IPS-18a (cell line): Measurements from ENCODE around the gene STON2.

Source experiments
- H3K27ac ChIP-seq: one replicate; pipeline ENCODE4 v1.5.1; 2013; ENCODE audit warnings: low read length
- H3K27me3 ChIP-seq: one replicate; pipeline ENCODE4 v1.6.1; 2013; ENCODE audit warnings: mild to moderate bottlenecking, low read length; ENCODE audit not compliant: control insufficient read depth, insufficient read depth
- H3K36me3 ChIP-seq: one replicate; pipeline ENCODE4 v1.6.1; 2013; ENCODE audit warnings: low read depth, low read length; ENCODE audit not compliant: control insufficient read depth
- H3K4me1 ChIP-seq: one replicate; pipeline ENCODE4 v1.6.1; 2013; ENCODE audit warnings: low read depth, low read length; ENCODE audit not compliant: control insufficient read depth
- H3K4me3 ChIP-seq: one replicate; pipeline ENCODE4 v1.5.1; 2013; ENCODE audit warnings: low read length
- H3K9ac ChIP-seq: one replicate; pipeline ENCODE4 v1.6.1; 2013; ENCODE audit warnings: mild to moderate bottlenecking, low read length, moderate library complexity
- H3K9me3 ChIP-seq: one replicate; pipeline ENCODE4 v1.6.1; 2013; ENCODE audit warnings: low read depth, low read length; ENCODE audit not compliant: control insufficient read depth

STON2 gene

DNA sequence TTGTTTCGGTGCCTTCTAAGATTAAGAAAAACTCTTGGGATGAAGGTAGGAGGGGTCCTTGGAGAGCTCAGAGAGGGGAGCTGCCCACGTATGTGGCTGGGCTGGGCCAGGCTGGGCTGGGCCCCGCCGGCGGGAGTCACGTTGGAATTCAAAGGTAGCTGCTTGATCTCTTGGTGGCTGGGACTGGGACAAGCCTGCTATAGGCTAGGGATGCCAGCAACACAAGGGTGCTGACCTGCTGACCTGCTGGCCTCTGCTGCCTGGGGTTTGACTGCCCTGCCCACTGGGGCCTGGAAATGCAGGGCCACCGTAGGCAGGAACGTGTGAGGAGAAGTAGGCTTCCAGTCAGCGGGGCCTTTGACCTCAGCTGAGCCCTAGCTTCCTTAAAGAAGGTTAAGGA lies 126.6 kb downstream of the STON2 start:
- Histone ChIP-seq H3K9me3 (no peaks in the 10 kb centered on the region), H3K4me1 (peaks cover 2% of the 10 kb centered on the region), H3K27me3 (no peaks in the 10 kb centered on the region), H3K4me3 (no peak overlapping the region), H3K9ac (no peak overlapping the region), H3K36me3 (peaks cover 20% of the 10 kb centered on the region), H3K27ac (no peak overlapping the region)

DNA sequence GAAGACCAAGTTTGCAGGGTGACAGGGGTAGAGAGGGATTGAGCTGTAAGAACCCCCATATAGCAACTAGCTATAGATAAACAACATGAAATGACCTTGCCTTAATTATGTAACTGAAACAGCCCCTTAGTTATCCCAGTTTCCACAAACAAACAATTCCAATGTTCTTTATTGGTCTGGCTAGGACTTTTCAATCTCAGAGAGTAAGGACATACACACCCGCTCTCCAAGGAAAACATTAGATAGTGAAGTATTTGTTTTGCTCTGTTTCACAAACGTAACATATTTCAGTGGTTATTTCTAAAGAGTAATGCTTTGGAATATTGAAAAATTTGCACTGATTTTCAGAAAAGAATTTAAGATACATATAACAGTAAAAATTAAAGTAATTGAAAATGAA lies 127.8 kb downstream of the STON2 start:
- H3K27me3 ChIP-seq = no peaks in the 10 kb centered on the region
- H3K4me1 ChIP-seq = peaks cover 2% of the 10 kb centered on the region
- no peak overlapping the region for H3K9ac ChIP-seq
- H3K27ac ChIP-seq = no peak overlapping the region
- H3K36me3 ChIP-seq = peaks cover 23% of the 10 kb centered on the region
- no peaks in the 10 kb centered on the region for H3K9me3 ChIP-seq
- H3K4me3 ChIP-seq = no peak overlapping the region

GRCh38 chr14:81269979-81270375 lies 130.1 kb downstream of the STON2 start:
- Histone ChIP-seq H3K4me1 (peaks cover 2% of the 10 kb centered on the region), H3K36me3 (peaks cover 9% of the 10 kb centered on the region), H3K4me3 (no peak overlapping the region), H3K9me3 (no peaks in the 10 kb centered on the region), H3K27ac (no peak overlapping the region), H3K27me3 (no peaks in the 10 kb centered on the region), H3K9ac (no peak overlapping the region)

DNA sequence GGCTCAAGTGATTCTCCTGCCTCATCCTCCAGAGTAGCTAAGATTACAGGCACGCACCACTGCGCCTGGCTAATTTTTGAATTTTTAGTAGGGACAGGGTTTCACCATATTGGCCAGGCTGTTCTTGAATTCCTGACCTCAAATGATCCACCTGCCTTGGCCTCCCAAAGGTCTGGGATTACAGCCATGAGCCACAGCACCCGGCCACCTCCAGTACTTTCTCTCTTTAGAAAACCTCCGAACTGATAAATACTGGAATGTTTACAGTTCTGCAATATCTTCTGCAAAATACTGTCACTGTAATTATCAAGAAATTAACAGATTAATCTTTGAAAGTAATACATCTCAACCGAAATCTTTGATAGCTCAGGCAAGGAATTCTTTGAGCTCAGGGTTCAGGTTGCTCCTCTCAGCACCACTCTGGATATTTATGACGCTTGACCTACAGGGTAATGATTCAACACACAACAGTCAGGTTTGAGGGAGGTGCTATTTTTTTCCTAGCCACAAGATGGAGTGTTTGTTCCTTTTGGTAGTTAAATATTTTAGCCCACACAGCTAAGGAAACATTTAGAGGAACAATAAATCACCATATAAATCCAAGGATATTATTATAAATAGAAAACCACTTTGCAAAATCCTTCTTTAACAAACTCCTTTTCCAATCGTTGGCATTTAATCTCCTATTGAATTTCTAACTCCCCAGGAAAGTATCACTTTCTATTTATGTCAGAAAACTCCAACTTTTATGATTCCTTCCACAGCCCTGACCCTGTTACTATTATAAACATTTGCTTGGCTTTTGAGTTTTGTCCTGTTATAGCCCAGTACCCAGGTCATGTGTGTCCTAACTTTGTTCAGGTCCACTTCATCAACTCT lies 130.8 kb downstream of the STON2 start:
- Histone ChIP-seq H3K27ac (no peak overlapping the region), H3K4me3 (no peak overlapping the region), H3K27me3 (no peaks in the 10 kb centered on the region), H3K36me3 (peaks cover 9% of the 10 kb centered on the region), H3K9ac (no peak overlapping the region), H3K4me1 (peaks cover 2% of the 10 kb centered on the region), H3K9me3 (no peaks in the 10 kb centered on the region)

DNA sequence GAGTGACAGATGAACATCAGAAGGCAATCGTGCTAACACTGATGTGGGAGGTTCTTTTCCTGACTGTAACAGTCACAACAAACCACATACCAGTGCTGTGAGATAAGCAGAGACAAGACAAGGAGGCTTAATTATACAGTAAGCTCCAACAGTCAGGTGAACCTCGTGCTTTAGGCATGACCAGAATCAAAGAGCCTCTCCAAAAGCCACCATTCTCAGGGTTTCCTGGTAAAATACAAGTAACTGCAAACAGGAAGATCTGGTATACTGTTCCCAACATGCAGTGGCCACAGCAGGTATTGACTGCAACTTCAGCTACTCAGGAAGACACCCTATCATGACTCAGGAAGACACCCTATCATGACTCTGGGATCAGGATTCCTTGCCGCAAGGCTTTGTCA lies 132.1 kb downstream of the STON2 start:
- H3K36me3 ChIP-seq = peaks cover 9% of the 10 kb centered on the region
- no peak overlapping the region for H3K9ac ChIP-seq
- H3K27ac ChIP-seq = no peak overlapping the region
- no peaks in the 10 kb centered on the region for H3K4me1 ChIP-seq
- no peak overlapping the region for H3K4me3 ChIP-seq
- H3K27me3 ChIP-seq = no peaks in the 10 kb centered on the region
- no peaks in the 10 kb centered on the region for H3K9me3 ChIP-seq

DNA sequence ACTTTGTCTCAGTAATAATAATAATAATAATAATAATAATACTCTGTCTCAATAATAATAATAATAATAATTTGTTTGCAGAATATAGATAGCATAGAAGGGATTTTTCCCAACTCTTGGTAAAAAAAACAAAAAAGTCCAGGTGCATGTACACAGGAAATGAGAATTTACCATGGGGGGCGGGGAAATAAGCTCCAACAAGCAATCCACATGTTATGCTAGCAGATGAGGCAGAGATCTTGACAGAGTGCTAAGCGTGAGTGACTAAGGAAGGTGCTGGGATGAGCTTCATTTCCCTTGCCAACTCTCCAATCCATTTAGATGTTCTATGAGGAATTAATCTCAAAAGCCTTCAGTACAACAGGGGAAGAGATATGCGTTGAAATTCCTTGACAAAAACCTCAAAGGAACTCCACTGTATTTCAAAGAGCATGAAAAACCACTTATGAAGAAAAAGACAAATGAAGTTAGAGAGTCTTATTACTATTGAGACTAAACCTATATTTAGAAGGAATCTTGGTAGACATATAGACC lies 134.4 kb downstream of the STON2 start:
- Histone ChIP-seq H3K27ac (no peak overlapping the region), H3K27me3 (no peaks in the 10 kb centered on the region), H3K36me3 (peaks cover 9% of the 10 kb centered on the region), H3K4me1 (peaks cover 8% of the 10 kb centered on the region), H3K9ac (no peak overlapping the region), H3K4me3 (no peak overlapping the region), H3K9me3 (no peaks in the 10 kb centered on the region)

- peaks cover 9% of the 10 kb centered on the region for H3K36me3 ChIP-seq
- no peaks in the 10 kb centered on the region for H3K9me3 ChIP-seq
- H3K4me3 ChIP-seq = no peak overlapping the region
- no peak overlapping the region for H3K9ac ChIP-seq
- no peak overlapping the region for H3K27ac ChIP-seq
- no peaks in the 10 kb centered on the region for H3K27me3 ChIP-seq
- H3K4me1 ChIP-seq = peaks cover 8% of the 10 kb centered on the region
Observed at GRCh38 chr14:81264671-81265070, 135.5 kb downstream of the STON2 start.

GRCh38 chr14:81263777-81264410 lies 136.2 kb downstream of the STON2 start:
- H3K27ac ChIP-seq = no peak overlapping the region
- H3K36me3 ChIP-seq = peaks cover 9% of the 10 kb centered on the region
- no peaks in the 10 kb centered on the region for H3K27me3 ChIP-seq
- H3K9me3 ChIP-seq = no peaks in the 10 kb centered on the region
- H3K4me3 ChIP-seq = no peak overlapping the region
- peaks cover 8% of the 10 kb centered on the region for H3K4me1 ChIP-seq
- no peak overlapping the region for H3K9ac ChIP-seq

- Histone ChIP-seq H3K36me3 (no peaks in the 10 kb centered on the region), H3K27ac (no peak overlapping the region), H3K4me3 (no peak overlapping the region)
Observed at GRCh38 chr14:81261176-81261575, 138.9 kb downstream of the STON2 start.

DNA sequence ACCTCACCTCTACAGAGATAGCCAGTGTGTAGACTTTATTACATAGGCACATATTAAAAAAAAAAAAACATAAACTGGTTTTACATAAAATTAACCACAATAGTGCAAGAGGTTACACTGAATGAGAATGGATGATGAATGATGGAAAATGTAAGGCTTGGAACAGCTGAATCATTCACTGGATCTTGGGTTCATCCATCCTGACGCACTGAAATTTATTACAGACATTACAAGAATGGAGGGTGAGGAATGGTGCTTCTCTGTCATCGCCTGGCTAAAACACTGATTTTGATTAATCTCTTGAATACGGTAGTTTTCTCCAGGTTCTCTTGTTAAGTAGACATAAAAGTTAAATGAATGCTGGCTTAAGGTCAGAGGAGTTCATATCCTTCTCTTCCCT lies 139.4 kb downstream of the STON2 start:
- no peaks in the 10 kb centered on the region for H3K9me3 ChIP-seq
- no peak overlapping the region for H3K4me3 ChIP-seq
- no peak overlapping the region for H3K27ac ChIP-seq
- peaks cover 8% of the 10 kb centered on the region for H3K4me1 ChIP-seq
- no peaks in the 10 kb centered on the region for H3K36me3 ChIP-seq
- H3K9ac ChIP-seq = no peak overlapping the region
- no peaks in the 10 kb centered on the region for H3K27me3 ChIP-seq

More at GRCh38 chr14:81261176-81261575, 138.9 kb downstream of the STON2 start:
- Histone ChIP-seq H3K9ac (no peak overlapping the region), H3K4me1 (peaks cover 8% of the 10 kb centered on the region), H3K27me3 (no peaks in the 10 kb centered on the region), H3K9me3 (no peaks in the 10 kb centered on the region)

- H3K4me3 ChIP-seq = no peak overlapping the region
- no peaks in the 10 kb centered on the region for H3K27me3 ChIP-seq
- H3K36me3 ChIP-seq = no peaks in the 10 kb centered on the region
- H3K9me3 ChIP-seq = no peaks in the 10 kb centered on the region
- H3K4me1 ChIP-seq = no peaks in the 10 kb centered on the region
- no peak overlapping the region for H3K27ac ChIP-seq
- no peak overlapping the region for H3K9ac ChIP-seq
Observed at GRCh38 chr14:81256289-81256960, 143.7 kb downstream of the STON2 start.
